Endodermal cell (in vitro differentiated cells): Measurements from ENCODE around the gene REG4. TPM values are rescaled to one million over a fixed set of nuclear protein-coding genes. Genes with fewer than 3 reads are reported as not detected.

Source experiments
- DNase-seq: peaks from one replicate; pipeline ENCODE4 v3.0.0-alpha.2; 2017
- H3K27ac ChIP-seq: 2 replicates; pipeline ENCODE4 v1.5.1; 2013; ENCODE audit warnings: mild to moderate bottlenecking, low read depth, low read length, moderate library complexity
- H3K27me3 ChIP-seq: 2 replicates; pipeline ENCODE4 v1.6.1; 2013; ENCODE audit warnings: mild to moderate bottlenecking, low read length, moderate library complexity; ENCODE audit not compliant: insufficient read depth, control insufficient read depth, poor library complexity, severe bottlenecking
- H3K36me3 ChIP-seq: 2 replicates; pipeline ENCODE4 v1.7.0; 2013; ENCODE audit warnings: mild to moderate bottlenecking, low read length, moderate library complexity; ENCODE audit not compliant: control insufficient read depth, insufficient read depth
- H3K4me1 ChIP-seq: one replicate; pipeline ENCODE4 v1.7.0; 2013; ENCODE audit warnings: low read length; ENCODE audit not compliant: control insufficient read depth, insufficient read depth
- H3K4me3 ChIP-seq: 2 replicates; pipeline ENCODE4 v1.5.1; 2013; ENCODE audit warnings: mild to moderate bottlenecking, low read length, moderate library complexity
- H3K9ac ChIP-seq: 2 replicates; pipeline ENCODE4 v1.6.1; 2013; ENCODE audit warnings: mild to moderate bottlenecking, low read length, moderate library complexity; ENCODE audit not compliant: poor library complexity, severe bottlenecking; ENCODE audit errors: extremely low read depth
- H3K9me3 ChIP-seq: 2 replicates; pipeline ENCODE4 v1.6.1; 2013; ENCODE audit warnings: mild to moderate bottlenecking, low read length, moderate library complexity; ENCODE audit not compliant: control insufficient read depth
- H3K27ac Mint-ChIP-seq: 2 replicates; pipeline ENCODE4 v1.8.0; 2020; ENCODE audit warnings: mixed read lengths
- H3K27me3 Mint-ChIP-seq: 2 replicates; pipeline ENCODE4 v1.8.0; 2021; ENCODE audit warnings: mild to moderate bottlenecking, mixed read lengths; ENCODE audit not compliant: insufficient read depth
- H3K36me3 Mint-ChIP-seq: 2 replicates; pipeline ENCODE4 v1.8.0; 2020; ENCODE audit warnings: low read depth, mixed read lengths
- H3K4me1 Mint-ChIP-seq: 2 replicates; pipeline ENCODE4 v1.8.0; 2020; ENCODE audit warnings: mixed read lengths
- H3K4me3 Mint-ChIP-seq: 2 replicates; pipeline ENCODE4 v1.8.0; 2020; ENCODE audit warnings: mild to moderate bottlenecking, moderate library complexity, mixed read lengths
- H3K9me3 Mint-ChIP-seq: 2 replicates; pipeline ENCODE4 v1.8.0; 2020; ENCODE audit warnings: mild to moderate bottlenecking, mixed read lengths
- WGBS, 2 experiments: methylation state at CpG; one replicate each; pipeline versions ENCODE4 v1.1.5 to v1.1.7; 2013; ENCODE audit warnings: missing lambda C conversion rate in 2 of 2, mixed read lengths in 1 of 2; ENCODE audit not compliant: insufficient coverage in 1 of 2, insufficient read length in 1 of 2; 5-methylcytosine and 5-hydroxymethylcytosine counted together
- total RNA-seq, 2 donors: library from RNA; stranded (reverse); fragmentation: NEBNext Ultra II Directional in 1 of 2; extraction: Animal tissue kit (Norgen Biotek cat#: 25700) in 1 of 2; gene quantifications; 2 replicates in 1 of 2; 3 replicates in 1 of 2; pipeline ENCODE4 v1.2.1, GENCODE V29; 2021
- TF ChIP-seq, protein P1 (sequence below): fragments of 200-600 bp; sonication (generic); conservative IDR thresholded peaks from 2 replicates; pipeline ENCODE4 v1.5.0; 2021; ENCODE audit warnings: antibody characterized with exemption, mild to moderate bottlenecking

REG4 gene
- total RNA-seq, 2 donors from 2014 or later, result not detected

DNA sequence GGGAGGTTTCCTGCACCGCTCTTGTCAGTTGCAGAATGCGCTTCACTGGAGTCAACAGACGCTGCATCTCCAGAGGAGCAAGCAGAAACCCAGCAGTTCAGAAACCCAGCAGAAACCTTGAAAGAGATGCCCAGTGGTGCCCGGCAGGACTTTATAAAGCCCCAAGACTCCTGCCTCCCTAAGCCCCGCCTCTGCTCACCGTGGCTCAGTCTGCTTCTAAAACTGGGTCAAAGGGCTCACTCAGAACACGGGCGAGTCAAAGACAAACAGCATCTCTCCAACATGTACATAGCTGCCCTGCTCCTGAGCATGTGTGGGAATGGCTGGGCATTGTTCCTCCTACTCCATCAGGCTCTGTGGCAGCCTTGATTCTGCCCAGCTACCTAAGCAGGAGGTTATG lies 42.5 kb downstream of the REG4 start, which contains the start of gene HMGCS2:
Gene HMGCS2, minus strand, starts transcription at position 128 of the 400 bp plus-strand sequence. Its CDS starts 61 bp downstream, at position 67.
- H3K36me3 Mint-ChIP-seq, result no peaks in the 10 kb centered on the region
- H3K4me1 ChIP-seq, result peaks cover 6% of the 10 kb centered on the region
- no peak within 1 kb of the TSS for H3K27ac Mint-ChIP-seq
- H3K9me3 Mint-ChIP-seq, result peaks cover 3% of the 10 kb centered on the region
- H3K4me1 Mint-ChIP-seq, result peaks cover 24% of the 10 kb centered on the region
- H3K9ac ChIP-seq, result no peak within 1 kb of the TSS
- no peaks in the 10 kb centered on the region for H3K36me3 ChIP-seq
- no peaks in the 10 kb centered on the region for H3K9me3 ChIP-seq
- peaks cover 8% of the 10 kb centered on the region for H3K27me3 Mint-ChIP-seq
- no peak within 1 kb of the TSS for H3K4me3 Mint-ChIP-seq
- no peak within 1 kb of the TSS for H3K4me3 ChIP-seq
- 69 to 81% methylated on average over 6 to 8 of the region's 8 CpGs for WGBS, 2 experiments
- no peak within 1 kb of the TSS for H3K27ac ChIP-seq
- H3K27me3 ChIP-seq, result no peaks in the 10 kb centered on the region
- TF ChIP-seq, protein P1, sequence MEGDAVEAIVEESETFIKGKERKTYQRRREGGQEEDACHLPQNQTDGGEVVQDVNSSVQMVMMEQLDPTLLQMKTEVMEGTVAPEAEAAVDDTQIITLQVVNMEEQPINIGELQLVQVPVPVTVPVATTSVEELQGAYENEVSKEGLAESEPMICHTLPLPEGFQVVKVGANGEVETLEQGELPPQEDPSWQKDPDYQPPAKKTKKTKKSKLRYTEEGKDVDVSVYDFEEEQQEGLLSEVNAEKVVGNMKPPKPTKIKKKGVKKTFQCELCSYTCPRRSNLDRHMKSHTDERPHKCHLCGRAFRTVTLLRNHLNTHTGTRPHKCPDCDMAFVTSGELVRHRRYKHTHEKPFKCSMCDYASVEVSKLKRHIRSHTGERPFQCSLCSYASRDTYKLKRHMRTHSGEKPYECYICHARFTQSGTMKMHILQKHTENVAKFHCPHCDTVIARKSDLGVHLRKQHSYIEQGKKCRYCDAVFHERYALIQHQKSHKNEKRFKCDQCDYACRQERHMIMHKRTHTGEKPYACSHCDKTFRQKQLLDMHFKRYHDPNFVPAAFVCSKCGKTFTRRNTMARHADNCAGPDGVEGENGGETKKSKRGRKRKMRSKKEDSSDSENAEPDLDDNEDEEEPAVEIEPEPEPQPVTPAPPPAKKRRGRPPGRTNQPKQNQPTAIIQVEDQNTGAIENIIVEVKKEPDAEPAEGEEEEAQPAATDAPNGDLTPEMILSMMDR, result no peak
- DNase-seq, result peak; percentile 48

DNA sequence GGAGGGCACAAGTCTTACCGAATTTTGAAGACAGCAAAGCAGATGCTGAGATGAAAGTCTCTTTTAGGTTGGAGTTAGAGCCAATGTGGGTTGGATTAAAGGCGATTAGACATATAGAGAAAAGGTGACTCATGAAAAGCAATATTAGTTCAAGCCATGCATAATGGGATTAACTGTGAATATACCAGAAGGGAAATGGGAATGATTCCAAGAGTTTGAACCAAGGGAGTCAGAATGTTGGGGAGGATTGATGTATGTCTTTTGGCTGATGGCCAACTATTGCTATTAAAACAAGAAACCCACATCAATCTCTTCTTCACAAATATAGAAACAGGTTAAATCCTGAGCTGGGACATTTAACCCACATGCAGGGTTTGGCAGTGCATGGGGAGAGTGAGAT lies 43.8 kb downstream of the REG4 start:
- no peak overlapping the region for H3K9ac ChIP-seq
- no peaks in the 10 kb centered on the region for H3K9me3 ChIP-seq
- Mint-ChIP-seq H3K9me3 (peaks cover 3% of the 10 kb centered on the region), H3K27me3 (peaks cover 8% of the 10 kb centered on the region), H3K27ac (no peak overlapping the region), H3K36me3 (no peaks in the 10 kb centered on the region), H3K4me1 (peaks cover 13% of the 10 kb centered on the region), H3K4me3 (no peak overlapping the region)
- TF ChIP-seq, protein P1, result no peak
- H3K27me3 ChIP-seq, result no peaks in the 10 kb centered on the region
- no peak overlapping the region for H3K27ac ChIP-seq
- DNase-seq, result no peak
- no peaks in the 10 kb centered on the region for H3K36me3 ChIP-seq
- H3K4me3 ChIP-seq, result no peak overlapping the region
- peaks cover 2% of the 10 kb centered on the region for H3K4me1 ChIP-seq
- WGBS, 2 experiments, result 85 to 88% methylated on average over 2 of the region's 2 CpGs

DNA sequence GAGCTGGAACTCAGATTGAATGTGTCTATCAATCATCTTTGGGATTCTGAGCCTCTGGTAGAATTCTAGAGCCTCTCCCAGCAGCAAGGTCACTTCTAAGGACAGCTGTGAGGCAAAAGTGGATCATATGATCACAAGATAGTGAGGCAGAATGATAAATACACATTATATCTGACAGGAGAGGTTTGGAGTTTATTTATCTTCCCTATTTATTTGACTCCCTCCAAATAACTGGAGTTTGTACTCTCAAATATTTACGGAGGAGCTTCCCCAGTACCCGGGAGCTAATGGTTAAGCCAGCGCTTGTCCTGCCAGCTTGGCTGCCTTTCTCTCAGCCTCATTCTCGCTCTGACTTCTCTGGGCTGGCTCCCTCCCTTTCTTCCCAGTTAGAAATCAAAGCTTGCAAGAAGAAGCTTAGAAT lies 44.9 kb downstream of the REG4 start:
- H3K36me3 ChIP-seq, result no peaks in the 10 kb centered on the region
- DNase-seq, result no peak
- H3K4me1 ChIP-seq, result peaks cover 2% of the 10 kb centered on the region
- Mint-ChIP-seq H3K4me1 (peaks cover 13% of the 10 kb centered on the region), H3K27ac (no peak overlapping the region), H3K36me3 (no peaks in the 10 kb centered on the region), H3K27me3 (peaks cover 8% of the 10 kb centered on the region), H3K9me3 (peaks cover 3% of the 10 kb centered on the region), H3K4me3 (no peak overlapping the region)
- H3K27ac ChIP-seq, result no peak overlapping the region
- no peaks in the 10 kb centered on the region for H3K27me3 ChIP-seq
- TF ChIP-seq, protein P1, result no peak
- H3K9ac ChIP-seq, result no peak overlapping the region
- 87% methylated on average over 3 to 4 of the region's 4 CpGs for WGBS, 2 experiments
- no peaks in the 10 kb centered on the region for H3K9me3 ChIP-seq
- no peak overlapping the region for H3K4me3 ChIP-seq
